Liver (tissue), 9 donors: Measurements from ENCODE around the gene DNMT3A. TPM values are rescaled to one million over a fixed set of nuclear protein-coding genes. Genes with fewer than 3 reads are reported as not detected.

Experiments
- DNase-seq: peaks from one replicate; pipeline ENCODE4 v3.0.0-alpha.2; 2017; ENCODE audit warnings: low spot score
- H3K27ac ChIP-seq, 2 donors: one replicate each; pipeline ENCODE4 v1.7.0; 2013; ENCODE audit warnings: inconsistent platforms in 2 of 2, low read length in 2 of 2, control low read depth in 1 of 2, low read depth in 1 of 2, mild to moderate bottlenecking in 1 of 2
- H3K27me3 ChIP-seq, 4 donors: one replicate each; pipeline versions ENCODE4 v1.6.1 to v1.7.0; 2013; ENCODE audit warnings: low read length in 3 of 4, inconsistent platforms in 1 of 4, mild to moderate bottlenecking in 1 of 4, moderate library complexity in 1 of 4; ENCODE audit not compliant: control insufficient read depth in 4 of 4, insufficient read depth in 4 of 4
- H3K36me3 ChIP-seq, 4 donors: one replicate each; pipeline versions ENCODE4 v1.6.1 to v1.7.0; 2013; ENCODE audit warnings: low read length in 3 of 4, mild to moderate bottlenecking in 3 of 4, low read depth in 1 of 4, moderate library complexity in 1 of 4; ENCODE audit not compliant: control insufficient read depth in 4 of 4, insufficient read depth in 3 of 4
- H3K4me1 ChIP-seq, 4 donors: one replicate each; pipeline versions ENCODE4 v1.6.1 to v1.7.0; 2013; ENCODE audit warnings: low read length in 3 of 4, mild to moderate bottlenecking in 3 of 4, moderate library complexity in 1 of 4; ENCODE audit not compliant: control insufficient read depth in 4 of 4, insufficient read depth in 4 of 4
- H3K4me3 ChIP-seq, 3 donors: one replicate each; pipeline versions ENCODE4 v1.6.1 to v1.7.0; 2013; ENCODE audit warnings: low read length in 3 of 3, control low read depth in 1 of 3, low read depth in 1 of 3, mild to moderate bottlenecking in 1 of 3
- H3K9ac ChIP-seq, 2 donors: one replicate each; pipeline ENCODE4 v1.7.0; 2013; ENCODE audit warnings: low read length in 2 of 2, mild to moderate bottlenecking in 2 of 2, moderate library complexity in 2 of 2, control low read depth in 1 of 2, low read depth in 1 of 2
- H3K9me3 ChIP-seq, 4 donors: one replicate each; pipeline versions ENCODE4 v1.6.1 to v1.7.0; 2013; ENCODE audit warnings: low read length in 3 of 4; ENCODE audit not compliant: control insufficient read depth in 4 of 4
- EGR1 ChIP-seq, 2 donors: IDR thresholded peaks; 2 replicates each; pipeline ENCODE4 v1.6.1; 2016 to 2018; ENCODE audit warnings: antibody characterized with exemption in 2 of 2, low read depth in 2 of 2
- FOXA1 ChIP-seq: IDR thresholded peaks from 2 replicates; pipeline ENCODE4 v1.6.1; 2016; ENCODE audit warnings: antibody characterized with exemption
- FOXA2 ChIP-seq: IDR thresholded peaks from 2 replicates; pipeline ENCODE4 v1.6.1; 2016; ENCODE audit warnings: antibody characterized with exemption
- GABPA ChIP-seq, 2 donors: IDR thresholded peaks in 1 of 2; conservative IDR thresholded peaks in 1 of 2; 2 replicates each; pipeline ENCODE4 v1.6.1; 2016; ENCODE audit warnings: antibody characterized with exemption in 2 of 2, mild to moderate bottlenecking in 1 of 2, moderate library complexity in 1 of 2
- HNF4A ChIP-seq, 2 donors: conservative IDR thresholded peaks; 2 replicates each; pipeline ENCODE4 v1.6.1; 2016; ENCODE audit warnings: antibody characterized with exemption in 2 of 2, mild to moderate bottlenecking in 2 of 2
- HNF4G ChIP-seq: IDR thresholded peaks from 2 replicates; pipeline ENCODE4 v1.6.1; 2016; ENCODE audit warnings: antibody characterized with exemption
- JUND ChIP-seq, 2 donors: IDR thresholded peaks; 2 replicates each; pipeline ENCODE4 v1.6.1; 2016; ENCODE audit warnings: antibody characterized with exemption in 2 of 2
- NR2F2 ChIP-seq: IDR thresholded peaks from 2 replicates; pipeline ENCODE4 v1.6.1; 2016; ENCODE audit warnings: antibody characterized with exemption
- RAD21 ChIP-seq, 2 donors: IDR thresholded peaks; 2 replicates each; pipeline ENCODE4 v1.6.1; 2016; ENCODE audit warnings: antibody characterized with exemption in 2 of 2, mild to moderate bottlenecking in 2 of 2
- RXRA ChIP-seq, 2 donors: IDR thresholded peaks; 2 replicates each; pipeline ENCODE4 v1.6.1; 2017 to 2018; ENCODE audit warnings: antibody characterized with exemption in 2 of 2, mild to moderate bottlenecking in 1 of 2
- SP1 ChIP-seq: IDR thresholded peaks from 2 replicates; pipeline ENCODE4 v1.6.1; 2018; ENCODE audit warnings: antibody characterized with exemption, mild to moderate bottlenecking
- TAF1 ChIP-seq: conservative IDR thresholded peaks from 2 replicates; pipeline ENCODE4 v1.6.1; 2016; ENCODE audit warnings: antibody characterized with exemption, mild to moderate bottlenecking
- YY1 ChIP-seq: IDR thresholded peaks from 2 replicates; pipeline ENCODE4 v1.6.1; 2016; ENCODE audit warnings: antibody characterized with exemption, mild to moderate bottlenecking
- WGBS: extraction: QIAGEN DNeasy Blood & Tissue Kit; methylation state at CpG from one replicate; pipeline ENCODE4 v1.1.7; 2013; 5-methylcytosine and 5-hydroxymethylcytosine counted together
- polyA plus RNA-seq, 2 donors: library from polyadenylated mRNA; stranded (reverse) in 1 of 2; unstranded in 1 of 2; fragments of 200-250 nt in 1 of 2; fragments of >200 nt in 1 of 2; fragmentation: Nextera tagmentation in 1 of 2; extraction: Ambion mirVana in 1 of 2; gene quantifications; one replicate each; pipeline versions ENCODE4 v1.2.1 to v1.2.3, GENCODE V29; 2013 to 2015
- total RNA-seq, 2 donors: library from RNA; depleted of rRNA; stranded (reverse); fragments of >200 nt; gene quantifications; one replicate each; pipeline ENCODE4 v1.2.3, GENCODE V29; 2014
- TF ChIP-seq, protein P1 (sequence below): IDR thresholded peaks from 2 replicates; pipeline ENCODE4 v1.6.1; 2016; ENCODE audit warnings: antibody characterized with exemption
- TF ChIP-seq, protein P2 (sequence below): IDR thresholded peaks from 2 replicates; pipeline ENCODE4 v1.6.1; 2016; ENCODE audit warnings: antibody characterized with exemption
- TF ChIP-seq, protein P3 (sequence below): IDR thresholded peaks from 2 replicates; pipeline ENCODE4 v1.6.1; 2016; ENCODE audit warnings: antibody characterized with exemption
- TF ChIP-seq, protein P4 (sequence below): fragments of 150-350 bp; IDR thresholded peaks from 2 replicates; pipeline ENCODE4 v1.5.1; 2017; ENCODE audit warnings: improper control_type of control experiment, low read depth, low read length; ENCODE audit not compliant: missing input control
- TF ChIP-seq, protein P5 (sequence below): IDR thresholded peaks from 2 replicates; pipeline ENCODE4 v1.6.1; 2016; ENCODE audit warnings: antibody characterized with exemption, mild to moderate bottlenecking
- donor health status: healthy.
- donor health status: healthy.
- donor health status: healthy.
- donor health status: healthy.
- donor health status: healthy.

The DNMT3A gene
- total and polyA plus RNA-seq, 4 donors = 3.5 to 24.2 (median 8.1) TPM

DNA sequence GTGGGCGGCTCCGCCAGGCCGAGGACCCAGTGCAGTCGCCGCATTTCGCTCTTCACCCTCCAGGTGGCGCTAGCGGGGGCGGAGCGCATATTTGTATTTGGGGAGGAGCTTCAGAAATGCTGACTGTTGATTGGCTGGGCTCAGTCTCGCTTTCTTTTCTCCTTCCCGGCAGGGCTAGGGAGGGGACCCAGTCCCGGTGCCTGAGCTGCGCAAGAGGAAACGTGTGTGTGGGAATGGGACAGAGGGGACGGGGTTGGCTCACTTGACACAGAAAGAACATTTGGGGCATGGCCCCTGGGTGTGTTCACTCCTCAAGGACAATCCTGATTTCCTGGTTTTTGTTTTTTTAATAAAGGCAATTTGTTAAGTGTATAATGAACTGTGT is 20.3 kb upstream of the DNMT3A start:
- Histone ChIP-seq H3K4me1 (peaks cover 0 to 3% (median 1%) of the 10 kb centered on the region in 4 donors), H3K9me3 (no peaks in the 10 kb centered on the region), H3K36me3 (no peaks in the 10 kb centered on the region), H3K4me3 (peak overlapping the region in 2 of 3 donors; percentile 19 to 51), H3K9ac (peak overlapping the region in 1 of 2 donors; percentile 85), H3K27me3 (no peaks in the 10 kb centered on the region), H3K27ac (peak overlapping the region; percentile 32 to 41)
- DNase-seq = peak; percentile 97
- TF ChIP-seq SP1 (peak; percentile 76), GABPA (IDR thresholded peaks at IDR 0.05 in 1 of 2, conservative IDR thresholded peaks at IDR 0.05 in 1 of 2) (peak in 1 of 2 donors; percentile 41), FOXA2 (no peak), EGR1 (IDR thresholded peaks at IDR 0.05; ENCODE audit: low read depth in 2 of 2) (peak; percentile 80 to 86), TAF1 (peak; percentile 50), FOXA1 (no peak), NR2F2 (peak; percentile 46), HNF4G (no peak), YY1 (peak; percentile 16), HNF4A (conservative IDR thresholded peaks at IDR 0.05) (peak in 1 of 2 donors; percentile 16), JUND (IDR thresholded peaks at IDR 0.05) (no peak), RAD21 (IDR thresholded peaks at IDR 0.05) (peak; percentile 72 to 86), RXRA (IDR thresholded peaks at IDR 0.05) (peak in 1 of 2 donors; percentile 50)
- TF ChIP-seq, protein P1, sequence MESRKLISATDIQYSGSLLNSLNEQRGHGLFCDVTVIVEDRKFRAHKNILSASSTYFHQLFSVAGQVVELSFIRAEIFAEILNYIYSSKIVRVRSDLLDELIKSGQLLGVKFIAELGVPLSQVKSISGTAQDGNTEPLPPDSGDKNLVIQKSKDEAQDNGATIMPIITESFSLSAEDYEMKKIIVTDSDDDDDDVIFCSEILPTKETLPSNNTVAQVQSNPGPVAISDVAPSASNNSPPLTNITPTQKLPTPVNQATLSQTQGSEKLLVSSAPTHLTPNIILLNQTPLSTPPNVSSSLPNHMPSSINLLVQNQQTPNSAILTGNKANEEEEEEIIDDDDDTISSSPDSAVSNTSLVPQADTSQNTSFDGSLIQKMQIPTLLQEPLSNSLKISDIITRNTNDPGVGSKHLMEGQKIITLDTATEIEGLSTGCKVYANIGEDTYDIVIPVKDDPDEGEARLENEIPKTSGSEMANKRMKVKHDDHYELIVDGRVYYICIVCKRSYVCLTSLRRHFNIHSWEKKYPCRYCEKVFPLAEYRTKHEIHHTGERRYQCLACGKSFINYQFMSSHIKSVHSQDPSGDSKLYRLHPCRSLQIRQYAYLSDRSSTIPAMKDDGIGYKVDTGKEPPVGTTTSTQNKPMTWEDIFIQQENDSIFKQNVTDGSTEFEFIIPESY = peak; percentile 24
- TF ChIP-seq, protein P2, sequence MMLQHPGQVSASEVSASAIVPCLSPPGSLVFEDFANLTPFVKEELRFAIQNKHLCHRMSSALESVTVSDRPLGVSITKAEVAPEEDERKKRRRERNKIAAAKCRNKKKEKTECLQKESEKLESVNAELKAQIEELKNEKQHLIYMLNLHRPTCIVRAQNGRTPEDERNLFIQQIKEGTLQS = peak; percentile 17
- TF ChIP-seq, protein P3, sequence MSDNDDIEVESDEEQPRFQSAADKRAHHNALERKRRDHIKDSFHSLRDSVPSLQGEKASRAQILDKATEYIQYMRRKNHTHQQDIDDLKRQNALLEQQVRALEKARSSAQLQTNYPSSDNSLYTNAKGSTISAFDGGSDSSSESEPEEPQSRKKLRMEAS = peak; percentile 40
- TF ChIP-seq, protein P4, sequence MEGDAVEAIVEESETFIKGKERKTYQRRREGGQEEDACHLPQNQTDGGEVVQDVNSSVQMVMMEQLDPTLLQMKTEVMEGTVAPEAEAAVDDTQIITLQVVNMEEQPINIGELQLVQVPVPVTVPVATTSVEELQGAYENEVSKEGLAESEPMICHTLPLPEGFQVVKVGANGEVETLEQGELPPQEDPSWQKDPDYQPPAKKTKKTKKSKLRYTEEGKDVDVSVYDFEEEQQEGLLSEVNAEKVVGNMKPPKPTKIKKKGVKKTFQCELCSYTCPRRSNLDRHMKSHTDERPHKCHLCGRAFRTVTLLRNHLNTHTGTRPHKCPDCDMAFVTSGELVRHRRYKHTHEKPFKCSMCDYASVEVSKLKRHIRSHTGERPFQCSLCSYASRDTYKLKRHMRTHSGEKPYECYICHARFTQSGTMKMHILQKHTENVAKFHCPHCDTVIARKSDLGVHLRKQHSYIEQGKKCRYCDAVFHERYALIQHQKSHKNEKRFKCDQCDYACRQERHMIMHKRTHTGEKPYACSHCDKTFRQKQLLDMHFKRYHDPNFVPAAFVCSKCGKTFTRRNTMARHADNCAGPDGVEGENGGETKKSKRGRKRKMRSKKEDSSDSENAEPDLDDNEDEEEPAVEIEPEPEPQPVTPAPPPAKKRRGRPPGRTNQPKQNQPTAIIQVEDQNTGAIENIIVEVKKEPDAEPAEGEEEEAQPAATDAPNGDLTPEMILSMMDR = peak; percentile 99
- TF ChIP-seq, protein P5, sequence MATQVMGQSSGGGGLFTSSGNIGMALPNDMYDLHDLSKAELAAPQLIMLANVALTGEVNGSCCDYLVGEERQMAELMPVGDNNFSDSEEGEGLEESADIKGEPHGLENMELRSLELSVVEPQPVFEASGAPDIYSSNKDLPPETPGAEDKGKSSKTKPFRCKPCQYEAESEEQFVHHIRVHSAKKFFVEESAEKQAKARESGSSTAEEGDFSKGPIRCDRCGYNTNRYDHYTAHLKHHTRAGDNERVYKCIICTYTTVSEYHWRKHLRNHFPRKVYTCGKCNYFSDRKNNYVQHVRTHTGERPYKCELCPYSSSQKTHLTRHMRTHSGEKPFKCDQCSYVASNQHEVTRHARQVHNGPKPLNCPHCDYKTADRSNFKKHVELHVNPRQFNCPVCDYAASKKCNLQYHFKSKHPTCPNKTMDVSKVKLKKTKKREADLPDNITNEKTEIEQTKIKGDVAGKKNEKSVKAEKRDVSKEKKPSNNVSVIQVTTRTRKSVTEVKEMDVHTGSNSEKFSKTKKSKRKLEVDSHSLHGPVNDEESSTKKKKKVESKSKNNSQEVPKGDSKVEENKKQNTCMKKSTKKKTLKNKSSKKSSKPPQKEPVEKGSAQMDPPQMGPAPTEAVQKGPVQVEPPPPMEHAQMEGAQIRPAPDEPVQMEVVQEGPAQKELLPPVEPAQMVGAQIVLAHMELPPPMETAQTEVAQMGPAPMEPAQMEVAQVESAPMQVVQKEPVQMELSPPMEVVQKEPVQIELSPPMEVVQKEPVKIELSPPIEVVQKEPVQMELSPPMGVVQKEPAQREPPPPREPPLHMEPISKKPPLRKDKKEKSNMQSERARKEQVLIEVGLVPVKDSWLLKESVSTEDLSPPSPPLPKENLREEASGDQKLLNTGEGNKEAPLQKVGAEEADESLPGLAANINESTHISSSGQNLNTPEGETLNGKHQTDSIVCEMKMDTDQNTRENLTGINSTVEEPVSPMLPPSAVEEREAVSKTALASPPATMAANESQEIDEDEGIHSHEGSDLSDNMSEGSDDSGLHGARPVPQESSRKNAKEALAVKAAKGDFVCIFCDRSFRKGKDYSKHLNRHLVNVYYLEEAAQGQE = peak; percentile 65
- WGBS = under 1% methylated on average over 16 of the region's 16 CpGs
